ENCODE data around the gene ZBTB25. TPM values are rescaled to one million over a fixed set of nuclear protein-coding genes. Genes with fewer than 3 reads are reported as not detected.

The ZBTB25 gene, protein sequence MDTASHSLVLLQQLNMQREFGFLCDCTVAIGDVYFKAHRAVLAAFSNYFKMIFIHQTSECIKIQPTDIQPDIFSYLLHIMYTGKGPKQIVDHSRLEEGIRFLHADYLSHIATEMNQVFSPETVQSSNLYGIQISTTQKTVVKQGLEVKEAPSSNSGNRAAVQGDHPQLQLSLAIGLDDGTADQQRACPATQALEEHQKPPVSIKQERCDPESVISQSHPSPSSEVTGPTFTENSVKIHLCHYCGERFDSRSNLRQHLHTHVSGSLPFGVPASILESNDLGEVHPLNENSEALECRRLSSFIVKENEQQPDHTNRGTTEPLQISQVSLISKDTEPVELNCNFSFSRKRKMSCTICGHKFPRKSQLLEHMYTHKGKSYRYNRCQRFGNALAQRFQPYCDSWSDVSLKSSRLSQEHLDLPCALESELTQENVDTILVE
- 3.6 and 6.0 TPM in 2 replicates for total RNA-seq (2014; rRNA removed; shearing (Covaris generic))
- 3.9 and 4.5 TPM in 2 replicates for polyA plus RNA-seq (2015; cell fraction: cytosol; rRNA removed)
- 10.1 and 15.4 TPM in 2 replicates for polyA plus RNA-seq (2015; cell fraction: nucleus; rRNA removed)

DNA sequence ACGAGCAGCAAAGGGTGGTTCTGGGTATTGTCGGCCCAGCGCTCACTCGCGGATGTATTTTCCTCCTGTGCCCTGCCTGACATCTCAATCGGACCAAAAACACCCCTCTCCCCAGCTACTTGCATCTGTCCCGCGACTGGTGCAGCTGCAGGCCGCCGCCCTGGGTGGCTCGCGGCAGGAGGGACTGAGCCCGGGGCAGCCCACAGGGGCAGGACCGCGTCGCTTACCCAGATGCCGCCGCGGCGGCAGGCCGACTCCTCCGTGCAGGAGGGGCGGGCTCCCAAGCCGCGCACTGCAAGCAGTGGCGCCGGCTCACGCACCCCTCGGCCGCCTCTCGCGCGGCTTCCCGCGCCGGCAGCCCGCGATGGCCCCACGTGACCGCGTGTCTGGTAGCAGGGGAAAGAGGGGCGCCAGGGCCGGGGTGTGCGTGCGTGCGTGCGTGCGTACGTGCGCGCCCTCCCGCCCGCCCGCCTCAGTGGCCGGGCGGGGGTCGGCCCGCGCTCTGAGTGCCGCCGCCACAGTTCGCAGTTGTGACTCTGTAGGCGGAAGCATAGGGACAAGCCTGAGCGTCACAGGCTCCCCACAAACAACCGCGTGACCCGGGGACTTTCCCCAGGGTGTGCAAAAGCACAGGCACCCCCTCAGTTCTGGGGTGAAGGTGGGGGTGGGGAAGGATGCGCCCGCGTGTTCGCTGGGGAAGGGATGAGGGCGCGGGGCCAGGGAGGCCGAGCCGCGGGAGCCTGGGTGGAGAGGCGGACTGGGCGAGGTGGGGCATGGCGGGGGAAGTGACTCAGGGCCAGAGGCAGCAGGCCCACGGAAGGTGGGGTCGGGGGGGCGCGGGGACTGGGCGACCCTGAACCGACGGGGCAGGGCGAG, at the start of gene ZBTB25:
Gene ZBTB25, minus strand, starts transcription at position 405 of the 876 bp plus-strand sequence. CDS start 13,305 bp downstream, outside the sequence.
- DNase-seq (ENCODE audit: low read depth): peak; percentile 95

DNA sequence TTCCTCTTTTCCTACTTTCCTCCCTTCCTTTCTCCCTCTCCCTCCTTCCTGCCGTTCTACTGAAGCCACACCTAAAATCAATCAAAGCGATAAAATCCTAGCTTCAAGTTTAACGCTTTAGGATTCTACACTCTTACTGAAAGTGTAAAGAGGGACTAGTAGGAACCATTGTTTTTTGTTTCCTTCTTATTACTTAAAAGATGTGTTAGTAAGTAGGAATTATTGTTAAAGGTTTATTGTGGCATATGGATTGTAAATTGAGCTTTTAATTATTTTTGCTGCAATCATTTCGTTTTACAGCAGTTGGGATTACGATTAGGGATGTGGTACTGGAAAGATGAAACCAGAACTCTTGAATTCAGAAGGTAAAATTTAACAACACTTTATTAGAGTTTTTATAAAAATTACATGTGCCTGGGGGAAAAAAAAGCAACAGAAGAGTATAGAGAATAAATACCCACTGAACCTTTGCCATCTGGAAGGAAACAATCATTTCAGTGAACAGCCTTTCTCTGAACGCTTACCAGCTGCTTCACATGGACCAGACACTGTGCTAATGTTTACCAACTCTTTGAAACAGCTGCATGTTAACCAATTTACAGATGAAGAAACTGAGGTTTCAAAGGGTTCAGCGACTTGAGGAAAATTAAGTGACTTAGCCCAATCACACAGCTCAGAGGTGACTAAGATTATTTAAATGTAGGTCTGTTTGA, 47.1 kb upstream of the ZBTB25 start:
- DNase-seq (ENCODE audit: low read depth): no peak

GRCh38 chr14:64549791-64550620, 46.4 kb upstream of the ZBTB25 start, which contains the start of gene PPP1R36:
Gene PPP1R36 (plus strand): TSS chr14:64549961. CDS start chr14:64549998, 37 bp downstream.
- DNase-seq (ENCODE audit: low read depth): no peak

- no peak for DNase-seq (ENCODE audit: low read depth)
These were observed 45.4 kb upstream of the ZBTB25 start for GRCh38 chr14:64549016-64549415.

DNA sequence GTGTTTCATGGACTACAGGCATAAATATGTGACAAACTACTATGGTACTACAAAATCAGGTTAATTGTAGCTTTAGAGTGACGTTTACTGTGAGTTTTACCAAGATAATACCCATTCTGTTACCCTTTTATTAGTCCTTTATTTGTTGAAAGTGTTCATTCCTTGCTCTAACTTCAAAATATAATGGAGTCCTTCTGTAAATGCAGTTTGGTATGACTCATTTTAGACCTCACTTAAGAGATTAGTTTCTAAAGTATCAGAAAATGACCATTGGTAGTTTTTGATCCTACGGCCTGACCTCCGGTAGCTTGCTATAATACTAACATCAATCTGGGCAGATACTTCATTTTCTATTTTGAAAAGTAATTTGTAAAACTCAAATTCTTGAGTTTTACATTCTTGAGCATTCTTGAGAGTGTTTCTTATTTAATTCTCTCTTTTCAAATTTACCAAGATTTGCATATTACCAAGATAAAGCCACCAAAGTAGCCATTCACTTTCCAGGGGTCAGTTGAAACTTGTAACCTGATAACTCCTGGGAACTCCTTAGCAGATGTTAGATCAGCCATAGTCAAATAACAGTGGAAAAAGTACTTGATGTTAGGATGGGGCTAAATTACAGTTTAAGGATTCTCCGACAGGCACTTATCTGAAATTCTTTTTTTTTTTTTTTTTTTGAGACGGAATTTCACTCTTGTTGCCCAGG, 41.1 kb upstream of the ZBTB25 start:
- DNase-seq (ENCODE audit: low read depth): no peak

GRCh38 chr14:64542836-64543201, 39.2 kb upstream of the ZBTB25 start:
- no peak for DNase-seq (ENCODE audit: low read depth)

- no peak for DNase-seq (ENCODE audit: low read depth)
These were observed 38.6 kb upstream of the ZBTB25 start for GRCh38 chr14:64541972-64542835.

DNA sequence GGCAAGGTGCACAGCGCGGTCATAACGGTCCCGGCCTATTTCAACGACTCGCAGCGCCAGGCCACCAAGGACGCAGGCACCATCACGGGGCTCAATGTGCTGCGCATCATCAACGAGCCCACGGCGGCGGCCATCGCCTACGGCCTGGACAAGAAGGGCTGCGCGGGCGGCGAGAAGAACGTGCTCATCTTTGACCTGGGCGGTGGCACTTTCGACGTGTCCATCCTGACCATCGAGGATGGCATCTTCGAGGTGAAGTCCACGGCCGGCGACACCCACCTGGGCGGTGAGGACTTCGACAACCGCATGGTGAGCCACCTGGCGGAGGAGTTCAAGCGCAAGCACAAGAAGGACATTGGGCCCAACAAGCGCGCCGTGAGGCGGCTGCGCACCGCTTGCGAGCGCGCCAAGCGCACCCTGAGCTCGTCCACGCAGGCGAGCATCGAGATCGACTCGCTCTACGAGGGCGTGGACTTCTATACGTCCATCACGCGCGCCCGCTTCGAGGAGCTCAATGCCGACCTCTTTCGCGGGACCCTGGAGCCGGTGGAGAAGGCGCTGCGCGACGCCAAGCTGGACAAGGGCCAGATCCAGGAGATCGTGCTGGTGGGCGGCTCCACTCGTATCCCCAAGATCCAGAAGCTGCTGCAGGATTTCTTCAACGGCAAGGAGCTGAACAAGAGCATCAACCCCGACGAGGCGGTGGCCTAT, 37.8 kb upstream of the ZBTB25 start:
- no peak for DNase-seq (ENCODE audit: low read depth)

GRCh38 chr14:64540208-64541202, 36.9 kb upstream of the ZBTB25 start, which contains the start of gene HSPA2:
Gene HSPA2 (plus strand): TSS chr14:64540741. CDS start chr14:64540850, 109 bp downstream.
- peak; percentile 98 for DNase-seq (ENCODE audit: low read depth)

DNA sequence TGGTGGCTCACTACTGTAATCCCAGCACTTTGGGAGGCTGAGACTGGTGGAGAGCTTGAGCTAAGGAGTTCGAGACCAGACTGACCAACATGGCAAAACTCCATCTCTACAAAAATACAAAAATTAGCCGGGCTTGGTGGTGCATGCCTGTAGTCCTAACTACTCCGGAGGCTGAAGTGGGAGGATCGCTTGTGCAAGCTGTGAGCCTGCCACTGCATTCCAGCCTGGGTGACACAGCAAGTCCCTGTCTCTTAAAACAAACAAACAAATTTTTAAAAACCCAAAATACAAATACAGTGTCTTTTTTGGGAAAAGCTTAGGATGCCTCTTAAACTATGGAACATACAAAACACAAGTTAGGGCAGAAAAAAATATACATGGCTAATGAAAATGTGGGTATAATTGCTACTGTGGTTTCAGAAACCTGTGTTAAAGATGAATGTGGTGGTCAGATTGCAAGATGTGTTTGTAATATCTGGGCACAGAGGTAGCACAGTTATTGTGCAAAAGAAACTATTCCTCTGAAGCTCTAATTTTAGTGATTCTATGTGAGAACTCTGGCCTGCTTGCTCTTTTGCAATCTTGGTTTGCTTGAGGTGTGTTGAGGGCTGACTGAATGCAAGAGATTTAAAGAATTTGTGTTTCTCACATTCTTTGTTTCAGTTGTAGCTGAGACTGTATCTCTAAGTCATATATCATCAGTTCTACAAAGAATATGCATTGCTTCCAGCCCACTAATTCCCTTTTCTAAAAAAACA, 33.0 kb upstream of the ZBTB25 start:
- DNase-seq (ENCODE audit: low read depth): no peak

GRCh38 chr14:64531567-64531966, 27.9 kb upstream of the ZBTB25 start:
- DNase-seq (ENCODE audit: low read depth): no peak

- no peak for DNase-seq (ENCODE audit: low read depth)
These were observed 21.7 kb upstream of the ZBTB25 start for GRCh38 chr14:64525354-64525753.

DNA sequence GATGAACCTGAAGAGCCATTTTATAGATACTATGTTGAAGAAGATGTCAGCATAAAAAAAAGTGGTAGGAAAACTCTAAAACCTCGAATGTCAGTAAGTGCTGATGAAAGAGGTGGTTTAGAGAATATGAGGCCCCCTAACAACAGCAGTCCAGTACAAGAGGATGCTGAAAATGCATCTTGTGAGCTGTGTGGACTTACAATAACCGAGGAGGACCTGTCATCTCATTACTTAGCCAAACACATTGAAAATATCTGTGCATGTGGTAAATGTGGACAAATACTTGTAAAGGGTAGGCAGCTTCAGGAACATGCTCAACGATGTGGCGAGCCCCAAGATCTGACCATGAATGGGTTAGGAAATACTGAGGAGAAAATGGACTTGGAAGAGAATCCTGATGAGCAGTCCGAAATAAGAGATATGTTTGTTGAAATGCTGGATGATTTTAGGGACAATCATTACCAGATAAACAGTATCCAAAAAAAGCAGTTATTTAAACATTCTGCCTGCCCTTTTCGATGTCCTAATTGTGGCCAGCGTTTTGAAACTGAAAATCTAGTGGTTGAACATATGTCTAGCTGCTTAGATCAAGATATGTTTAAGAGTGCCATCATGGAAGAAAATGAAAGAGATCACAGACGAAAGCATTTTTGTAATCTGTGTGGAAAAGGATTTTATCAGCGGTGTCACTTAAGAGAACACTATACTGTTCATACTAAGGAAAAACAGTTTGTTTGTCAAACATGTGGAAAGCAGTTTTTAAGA, 19.1 kb upstream of the ZBTB25 start:
- DNase-seq (ENCODE audit: low read depth): no peak

DNA sequence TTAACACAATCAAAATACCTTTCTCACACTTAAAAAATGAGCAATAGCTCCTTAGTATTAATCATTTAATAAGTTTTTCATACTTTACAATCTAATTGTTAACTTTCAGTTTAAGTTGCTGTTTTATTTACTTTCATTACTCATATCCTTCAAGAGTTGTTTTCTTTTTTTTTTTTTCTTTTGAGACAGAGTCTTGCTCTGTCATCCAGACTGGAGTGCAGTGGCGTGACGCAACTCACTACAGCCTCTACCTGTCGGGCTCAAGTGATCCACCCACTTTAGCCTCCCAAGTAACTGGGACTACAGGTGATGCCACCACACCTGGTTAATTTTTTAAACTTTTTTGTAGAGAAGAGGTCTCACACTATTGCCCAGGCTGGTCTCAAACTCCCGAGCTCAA, 17.1 kb upstream of the ZBTB25 start:
- no peak for DNase-seq (ENCODE audit: low read depth)

DNA sequence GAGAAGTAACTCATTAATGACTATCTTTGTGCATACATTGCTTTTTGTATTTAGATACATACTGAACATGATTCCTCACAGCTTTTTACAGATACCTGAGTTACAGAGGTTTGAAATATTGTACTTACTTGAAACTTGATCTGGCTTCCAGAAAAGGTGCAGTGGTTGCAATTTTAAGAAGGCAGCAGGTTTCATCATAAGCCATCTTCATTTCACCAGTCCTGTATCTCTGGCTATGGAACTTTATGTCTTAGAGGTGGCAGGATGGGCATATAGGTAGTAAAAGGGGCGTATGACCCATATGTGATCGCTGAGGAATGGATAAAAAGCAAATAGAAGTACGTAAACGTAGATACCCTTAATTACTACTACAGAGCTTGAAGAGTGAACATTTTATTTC, 14.6 kb upstream of the ZBTB25 start:
- DNase-seq (ENCODE audit: low read depth): no peak
